Gastroesophageal sphincter (tissue), 3 donors: ENCODE data around the gene PWWP2B.

Experiments
- POLR2AphosphoS5 ChIP-seq: sonication (generic); formaldehyde crosslinking; IDR thresholded peaks from one replicate; pipeline ENCODE4 v1.6.1; 2017; ENCODE audit warnings: antibody characterized with exemption
- TF ChIP-seq, protein P1 (sequence below), 4 experiments: fragments of 200-600 bp in 2 of 4; fragments of 450-650 bp in 2 of 4; sonication (generic) in 1 of 4; IDR thresholded peaks; one replicate each; pipeline ENCODE4 v1.5.1; 2017 to 2019; ENCODE audit warnings: antibody characterized with exemption in 4 of 4, mild to moderate bottlenecking in 2 of 4, moderate library complexity in 2 of 4

DNA sequence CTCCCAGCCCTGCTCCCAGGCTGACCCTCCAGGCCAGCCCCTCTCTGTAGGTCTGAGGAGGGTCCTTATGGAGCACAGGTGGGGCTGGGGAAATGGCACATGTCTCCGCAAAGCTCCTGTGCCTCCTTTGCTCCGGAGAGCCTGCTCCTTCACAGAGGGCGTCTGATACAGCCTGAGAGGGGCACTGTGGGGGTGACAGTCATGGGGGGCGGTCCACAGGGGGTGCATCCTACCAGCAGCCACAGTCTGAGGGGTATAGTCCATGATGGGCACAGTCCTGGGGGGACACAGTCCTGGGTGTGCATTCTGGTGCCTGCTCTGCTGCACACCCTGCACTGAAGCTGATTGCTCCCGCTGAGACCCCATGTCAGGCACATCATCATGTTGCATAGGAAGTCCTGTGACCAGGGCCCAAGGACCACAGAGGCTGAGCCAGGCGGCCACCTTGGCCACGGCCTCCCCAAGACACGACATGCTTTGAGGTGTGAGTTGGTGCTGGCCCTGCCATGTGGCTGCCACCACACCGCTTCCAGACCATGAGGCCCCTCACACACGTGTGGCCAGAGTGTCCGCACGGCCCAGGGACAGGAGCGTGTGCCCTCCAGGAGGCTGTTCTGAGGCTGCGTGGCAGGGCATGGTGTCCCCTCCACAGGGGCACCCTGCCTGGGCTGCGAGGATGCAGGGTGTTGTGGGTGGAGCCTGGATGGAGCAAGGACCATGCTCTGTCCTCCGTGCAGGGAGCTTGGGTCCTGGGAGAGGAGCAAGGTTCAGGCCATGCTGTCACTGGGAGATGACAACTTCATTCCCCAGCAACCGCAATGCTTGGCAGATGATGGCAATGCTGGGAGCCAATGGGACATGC, 59.2 kb downstream of the PWWP2B start:
- TF ChIP-seq, protein P1, sequence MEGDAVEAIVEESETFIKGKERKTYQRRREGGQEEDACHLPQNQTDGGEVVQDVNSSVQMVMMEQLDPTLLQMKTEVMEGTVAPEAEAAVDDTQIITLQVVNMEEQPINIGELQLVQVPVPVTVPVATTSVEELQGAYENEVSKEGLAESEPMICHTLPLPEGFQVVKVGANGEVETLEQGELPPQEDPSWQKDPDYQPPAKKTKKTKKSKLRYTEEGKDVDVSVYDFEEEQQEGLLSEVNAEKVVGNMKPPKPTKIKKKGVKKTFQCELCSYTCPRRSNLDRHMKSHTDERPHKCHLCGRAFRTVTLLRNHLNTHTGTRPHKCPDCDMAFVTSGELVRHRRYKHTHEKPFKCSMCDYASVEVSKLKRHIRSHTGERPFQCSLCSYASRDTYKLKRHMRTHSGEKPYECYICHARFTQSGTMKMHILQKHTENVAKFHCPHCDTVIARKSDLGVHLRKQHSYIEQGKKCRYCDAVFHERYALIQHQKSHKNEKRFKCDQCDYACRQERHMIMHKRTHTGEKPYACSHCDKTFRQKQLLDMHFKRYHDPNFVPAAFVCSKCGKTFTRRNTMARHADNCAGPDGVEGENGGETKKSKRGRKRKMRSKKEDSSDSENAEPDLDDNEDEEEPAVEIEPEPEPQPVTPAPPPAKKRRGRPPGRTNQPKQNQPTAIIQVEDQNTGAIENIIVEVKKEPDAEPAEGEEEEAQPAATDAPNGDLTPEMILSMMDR (IDR thresholded peaks at IDR 0.05), result no peak
- no peak for TF ChIP-seq POLR2AphosphoS5
